H1 (cell line): ENCODE measurements around the gene TMOD4. TPM values are rescaled to one million over a fixed set of nuclear protein-coding genes. Genes with fewer than 3 reads are reported as not detected.
"Not testable (repeated sequence)": the region's sequence is repeated elsewhere in the genome, so short reads cannot be mapped to it uniquely, and the experiment has no call there.

Experiments used
- CTCF ChIA-PET: fragments of 300-600 bp; sonication (Branson Sonifier 250); formaldehyde crosslinking; loops from one replicate; lab custom pipeline; 2021; ENCODE audit not compliant: partially characterized antibody; lab: Charles Lee
- POLR2A ChIA-PET: fragments of 300-600 bp; sonication (Branson Sonifier 250); formaldehyde crosslinking; loops from one replicate; lab custom pipeline; 2021; ENCODE audit warnings: inconsistent platforms; ENCODE audit not compliant: partially characterized antibody; lab: Charles Lee
- DNase-seq, 2 experiments: peaks; one replicate each; pipeline versions ENCODE4 v3.0.0 to v3.0.0-alpha.2; 2010 to 2022; ENCODE audit warnings: low spot score in 2 of 2, low read depth in 1 of 2, mixed read lengths in 1 of 2
- FAIRE-seq: peaks from 2 replicates; lab custom pipeline; 2011; peaks lifted over from hg19 to GRCh38; lab: Jason Lieb, UNC
- H2AFZ ChIP-seq: 2 replicates; pipeline ENCODE4 v1.8.1; 2012; ENCODE audit warnings: low read length, inconsistent platforms
- H2AK5ac ChIP-seq: 2 replicates; pipeline ENCODE4 v1.6.1; 2013; ENCODE audit warnings: low read depth, low read length
- H2BK120ac ChIP-seq: replicated peaks from 2 replicates; pipeline ENCODE3; 2013; ENCODE audit warnings: low read depth, low read length, inconsistent platforms
- H2BK12ac ChIP-seq: 2 replicates; pipeline ENCODE4 v1.6.1; 2013; ENCODE audit warnings: low read depth, low read length
- H2BK15ac ChIP-seq: 2 replicates; pipeline ENCODE4 v1.6.1; 2013; ENCODE audit warnings: low read length
- H2BK20ac ChIP-seq: 2 replicates; pipeline ENCODE4 v1.6.1; 2013; ENCODE audit warnings: low read length
- H2BK5ac ChIP-seq: 2 replicates; pipeline ENCODE4 v1.6.1; 2013; ENCODE audit warnings: low read depth, low read length
- H3K14ac ChIP-seq: 2 replicates; pipeline ENCODE4 v1.6.1; 2013; ENCODE audit warnings: inconsistent platforms; ENCODE audit not compliant: insufficient read length
- H3K18ac ChIP-seq: 2 replicates; pipeline ENCODE4 v1.6.1; 2013; ENCODE audit warnings: low read length; ENCODE audit errors: extremely low read depth
- H3K23ac ChIP-seq: 2 replicates; pipeline ENCODE4 v1.6.1; 2013; ENCODE audit warnings: inconsistent platforms; ENCODE audit not compliant: insufficient read length
- H3K23me2 ChIP-seq: 2 replicates; pipeline ENCODE4 v1.6.1; 2013; ENCODE audit warnings: low read depth, low read length
- H3K27ac ChIP-seq: 2 replicates; pipeline ENCODE4 v1.6.1; 2011; ENCODE audit warnings: low read depth, low read length, inconsistent platforms
- H3K27me3 ChIP-seq, 4 experiments: replicated peaks in 1 of 4; 1 replicate in 1 of 4; 2 replicates in 3 of 4; pipeline versions ENCODE4 v1.6.1 to v1.8.1; 2011 to 2013; ENCODE audit warnings: low read length in 3 of 4, mild to moderate bottlenecking in 3 of 4, inconsistent platforms in 2 of 4, mixed read lengths in 2 of 4, moderate library complexity in 1 of 4; ENCODE audit not compliant: control insufficient read depth in 3 of 4, insufficient read depth in 3 of 4; ENCODE audit errors: extremely low read depth in 1 of 4
- H3K36me3 ChIP-seq, 4 experiments: 2 replicates each; pipeline versions ENCODE4 v1.6.1 to v1.8.1; 2011 to 2013; ENCODE audit warnings: mild to moderate bottlenecking in 4 of 4, low read length in 3 of 4, moderate library complexity in 2 of 4, control low read depth in 1 of 4, inconsistent platforms in 1 of 4; ENCODE audit not compliant: insufficient read depth in 4 of 4, control insufficient read depth in 2 of 4
- H3K4ac ChIP-seq: replicated peaks from 2 replicates; pipeline ENCODE3; 2013; ENCODE audit warnings: low read length, low read depth, mixed read lengths, inconsistent platforms; ENCODE audit not compliant: insufficient read length
- H3K4me1 ChIP-seq, 4 experiments: replicated peaks in 1 of 4; 1 replicate in 1 of 4; 2 replicates in 3 of 4; pipeline versions ENCODE4 v1.6.1 to v1.8.1; 2011 to 2013; ENCODE audit warnings: low read length in 3 of 4, inconsistent platforms in 2 of 4, mixed read lengths in 1 of 4; ENCODE audit not compliant: insufficient read depth in 4 of 4, control insufficient read depth in 3 of 4
- H3K4me2 ChIP-seq, 2 experiments: 2 replicates each; pipeline versions ENCODE4 v1.6.1 to v1.8.1; 2011 to 2013; ENCODE audit warnings: low read depth in 2 of 2, low read length in 2 of 2, control low read depth in 1 of 2, inconsistent platforms in 1 of 2, mild to moderate bottlenecking in 1 of 2; ENCODE audit not compliant: insufficient read depth in 1 of 2
- H3K4me3 ChIP-seq, 4 experiments: fragments of 200-600, 300-600 bp in 1 of 4; sonication (generic), shearing (Covaris generic), sonication (Bioruptor Twin) in 1 of 4; 2 replicates each; pipeline versions ENCODE4 v1.5.1 to v1.8.1; 2011 to 2016; ENCODE audit warnings: low read length in 4 of 4, low read depth in 3 of 4, control low read depth in 2 of 4, inconsistent platforms in 2 of 4, mild to moderate bottlenecking in 2 of 4, mixed read lengths in 1 of 4, moderate library complexity in 1 of 4; ENCODE audit not compliant: insufficient read depth in 2 of 4; ENCODE audit errors: extremely low read depth in 1 of 4
- H3K56ac ChIP-seq: replicated peaks from 2 replicates; pipeline ENCODE3; 2013; ENCODE audit warnings: low read depth, mild to moderate bottlenecking, mixed read lengths, low read length, inconsistent platforms; ENCODE audit not compliant: insufficient read length
- H3K79me1 ChIP-seq: 2 replicates; pipeline ENCODE4 v1.6.1; 2013; ENCODE audit warnings: low read depth, low read length, control low read depth
- H3K79me2 ChIP-seq, 2 experiments: 2 replicates each; pipeline versions ENCODE4 v1.6.1 to v1.8.1; 2012 to 2013; ENCODE audit warnings: low read length in 2 of 2, mild to moderate bottlenecking in 2 of 2, inconsistent platforms in 1 of 2; ENCODE audit not compliant: insufficient read depth in 2 of 2, control insufficient read depth in 1 of 2
- H3K9ac ChIP-seq, 4 experiments: replicated peaks in 1 of 4; 1 replicate in 1 of 4; 2 replicates in 3 of 4; pipeline versions ENCODE4 v1.6.1 to v1.8.1; 2011 to 2013; ENCODE audit warnings: low read depth in 3 of 4, low read length in 3 of 4, control low read depth in 2 of 4, mild to moderate bottlenecking in 2 of 4, moderate library complexity in 2 of 4, inconsistent platforms in 1 of 4; ENCODE audit errors: extremely low read depth in 1 of 4
- H3K9me3 ChIP-seq, 2 experiments: 2 replicates each; pipeline versions ENCODE4 v1.6.1 to v1.8.1; 2012 to 2013; ENCODE audit warnings: mild to moderate bottlenecking in 2 of 2, moderate library complexity in 2 of 2, control low read depth in 1 of 2, inconsistent platforms in 1 of 2, low read depth in 1 of 2, low read length in 1 of 2, mixed read lengths in 1 of 2; ENCODE audit not compliant: insufficient read depth in 2 of 2
- H4K20me1 ChIP-seq, 2 experiments: replicated peaks in 1 of 2; 2 replicates each; pipeline versions ENCODE3 to v1.8.1; 2011 to 2013; ENCODE audit warnings: inconsistent platforms in 2 of 2, low read length in 2 of 2, mild to moderate bottlenecking in 1 of 2; ENCODE audit not compliant: insufficient read depth in 2 of 2, control insufficient read depth in 1 of 2
- H4K5ac ChIP-seq: 2 replicates; pipeline ENCODE4 v1.6.1; 2013; ENCODE audit warnings: low read length, low read depth, mixed read lengths, inconsistent platforms; ENCODE audit not compliant: insufficient read length
- H4K8ac ChIP-seq: 2 replicates; pipeline ENCODE4 v1.8.0; 2013; ENCODE audit warnings: mild to moderate bottlenecking, moderate library complexity, low read length, inconsistent platforms; ENCODE audit not compliant: insufficient read depth; ENCODE audit errors: extremely low read depth
- H4K91ac ChIP-seq: replicated peaks from 2 replicates; pipeline ENCODE3; 2013; ENCODE audit warnings: low read length, mixed read lengths, inconsistent platforms; ENCODE audit not compliant: insufficient read length
- WGBS, 2 experiments: shearing (Covaris generic) in 1 of 2; methylation state at CpG; one replicate each; pipeline versions ENCODE4 v1.1.6 to v1.1.7; 2013 to 2015; ENCODE audit warnings: low lambda C conversion rate in 2 of 2, mixed read lengths in 2 of 2, inconsistent platforms in 1 of 2, low coverage in 1 of 2, missing lambda C conversion rate in 1 of 2; ENCODE audit not compliant: insufficient replicate concordance in 2 of 2, insufficient coverage in 1 of 2, insufficient read length in 1 of 2; ENCODE audit errors: extremely low coverage in 1 of 2, missing lambda C conversion rate in 1 of 2; 5-methylcytosine and 5-hydroxymethylcytosine counted together
- polyA plus RNA-seq, 7 experiments: library from polyadenylated mRNA; depleted of rRNA in 3 of 7; stranded (reverse) in 5 of 7; unstranded in 2 of 7; fragments of >200 nt in 5 of 7; fragments of 200-250 nt in 2 of 7; gene quantifications; 1 replicate in 5 of 7; 2 replicates in 1 of 7; 4 replicates in 1 of 7; pipeline versions ENCODE4 v1.2.1 to v1.2.3, GENCODE V29; 2011 to 2013; ENCODE audit warnings: missing spikeins in 2 of 7, mixed read lengths in 2 of 7
- total RNA-seq: library from RNA; stranded (reverse); fragmentation: NEBNext Ultra II Directional; extraction: Animal tissue kit (Norgen Biotek cat#: 25700); gene quantifications from 2 replicates; pipeline ENCODE4 v1.2.1, GENCODE V29; 2021

TMOD4 gene
- total and polyA plus RNA-seq, 2 of the 8 experiments (the other 6 are each of a cell fraction or from before 2014, with no cell fraction given), result 0.42 TPM; not detected in 1

DNA sequence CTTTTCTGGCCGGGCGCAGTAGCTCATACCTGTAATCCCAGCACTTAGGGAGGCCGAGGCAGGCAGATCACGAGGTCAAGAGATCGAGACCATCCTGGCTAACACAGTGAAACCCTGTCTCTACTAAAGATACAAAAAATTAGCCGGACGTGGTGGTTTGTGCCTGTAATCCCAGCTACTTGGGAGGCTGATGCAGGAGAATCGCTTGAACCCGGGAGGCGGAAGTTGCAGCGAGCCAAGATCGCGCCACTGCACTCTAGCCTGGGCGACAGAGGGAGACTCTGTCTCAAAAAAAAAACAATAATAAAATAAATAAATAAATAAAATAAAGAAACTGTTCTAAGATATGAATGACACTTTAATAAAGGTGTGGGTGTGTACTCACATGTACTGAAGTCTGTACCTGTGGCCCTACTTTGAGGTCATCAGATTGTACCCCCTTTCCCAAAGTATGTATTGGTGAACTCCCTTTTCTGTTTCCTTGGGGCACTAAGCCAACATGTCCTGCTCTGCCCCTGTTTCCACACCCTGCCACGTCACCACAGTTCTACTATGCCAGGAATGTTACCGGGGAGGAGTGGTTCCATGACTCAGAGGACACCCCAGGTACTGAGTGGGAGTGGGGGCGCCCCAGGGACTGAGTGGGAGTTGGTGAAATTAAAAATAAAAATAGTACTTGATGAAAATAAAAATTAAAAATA lies 19.3 kb upstream of the TMOD4 start:
- not testable (repeated sequence) for H2BK5ac ChIP-seq, H3K79me1 ChIP-seq, H3K9me3 ChIP-seq, H2BK12ac ChIP-seq, DNase-seq, H2BK20ac ChIP-seq, FAIRE-seq, H4K8ac ChIP-seq, H3K4me1 ChIP-seq, H4K20me1 ChIP-seq, H3K56ac ChIP-seq, H2AK5ac ChIP-seq, H3K4ac ChIP-seq, H3K14ac ChIP-seq, H2BK15ac ChIP-seq, H3K4me3 ChIP-seq, H3K27me3 ChIP-seq, H4K91ac ChIP-seq, H2BK120ac ChIP-seq, H4K5ac ChIP-seq, H3K9ac ChIP-seq, H3K18ac ChIP-seq, H3K36me3 ChIP-seq, H3K4me2 ChIP-seq, H3K23ac ChIP-seq, H3K27ac ChIP-seq
- POLR2A ChIA-PET, result interaction anchor here (0.7 to 1.2 kb wide), 5 partner anchors 10 to 147 kb away, joined by 3 to 4 read pairs (median 3); no protein-coding TSS in a partner anchor
- Histone ChIP-seq H3K23me2 (peaks cover 12% of the 10 kb centered on the region), H2AFZ (0 out of 2 replicates have a peak overlapping the region, but pooled peaks have one; percentile 14), H3K79me2 (peaks cover 13 to 17% of the 10 kb centered on the region in 2 experiments)
- CTCF ChIA-PET, result interaction anchor here (0.6 to 1.5 kb wide), 4 partner anchors 12 to 37 kb away, joined by 3 to 4 read pairs (median 4); no protein-coding TSS in a partner anchor
- 90% methylated on average over 17 of the region's 17 CpGs; no CpG with 5 or more reads in 1 of the 2 experiments for WGBS, 2 experiments
